Muscle of back (tissue), 13 donors: ENCODE data around the gene PPP2R5E. TPM values are rescaled to one million over a fixed set of nuclear protein-coding genes. Genes with fewer than 3 reads are reported as not detected.
"Not testable (repeated sequence)": the region's sequence is repeated elsewhere in the genome, so short reads cannot be mapped to it uniquely, and the experiment has no call there.

ENCODE experiments used
- DNase-seq, 3 donors: peaks; one replicate each; pipeline versions ENCODE4 v3.0.0 to v3.0.0-alpha.2; 2013
- long read RNA-seq, 9 donors: transcript quantifications; one replicate each; lab custom pipeline, GENCODE V29; 2026
- polyA plus RNA-seq, 10 donors: library from polyadenylated mRNA; unstranded; fragments of 120-200 nt; gene quantifications; one replicate each; pipeline ENCODE4 v1.2.1, GENCODE V29; 2013; ENCODE audit not compliant: insufficient read length in 10 of 10

Gene PPP2R5E
- 10 to 100 TPM; 19.5 to 29.9 (median 24.0) TPM for polyA plus RNA-seq
- long read RNA-seq, donor 1, full-length matches to known transcripts, result 3 of 11 reads
- long read RNA-seq, donor 1, partial matches to known transcripts, result 8 of 11 reads
- long read RNA-seq, donor 1, other reads (novel, unspliced or antisense), result 0 of 11 reads
- long read RNA-seq, donor 2, full-length matches to known transcripts, result 1 of 1 reads
- long read RNA-seq, donor 2, partial matches to known transcripts, result 0 of 1 reads
- long read RNA-seq, donor 2, other reads (novel, unspliced or antisense), result 0 of 1 reads
- long read RNA-seq, donor 3, result 0 reads
- long read RNA-seq, donor 4, full-length matches to known transcripts, result 1 of 8 reads
- long read RNA-seq, donor 4, partial matches to known transcripts, result 7 of 8 reads
- long read RNA-seq, donor 4, other reads (novel, unspliced or antisense), result 0 of 8 reads
- long read RNA-seq, donor 5, full-length matches to known transcripts, result 1 of 1 reads
- long read RNA-seq, donor 5, partial matches to known transcripts, result 0 of 1 reads
- long read RNA-seq, donor 5, other reads (novel, unspliced or antisense), result 0 of 1 reads
- long read RNA-seq, donor 6, full-length matches to known transcripts, result 2 of 39 reads
- long read RNA-seq, donor 6, partial matches to known transcripts, result 37 of 39 reads
- long read RNA-seq, donor 6, other reads (novel, unspliced or antisense), result 0 of 39 reads
- long read RNA-seq, donor 7, full-length matches to known transcripts, result 3 of 3 reads
- long read RNA-seq, donor 7, partial matches to known transcripts, result 0 of 3 reads
- long read RNA-seq, donor 7, other reads (novel, unspliced or antisense), result 0 of 3 reads
- long read RNA-seq, donor 8, partial matches to known transcripts, result 7 of 7 reads
- long read RNA-seq, donor 8, other reads (novel, unspliced or antisense), result 0 of 7 reads
- long read RNA-seq, donor 9, partial matches to known transcripts, result 0 of 1 reads
- long read RNA-seq, donor 9, other reads (novel, unspliced or antisense), result 0 of 1 reads

DNA sequence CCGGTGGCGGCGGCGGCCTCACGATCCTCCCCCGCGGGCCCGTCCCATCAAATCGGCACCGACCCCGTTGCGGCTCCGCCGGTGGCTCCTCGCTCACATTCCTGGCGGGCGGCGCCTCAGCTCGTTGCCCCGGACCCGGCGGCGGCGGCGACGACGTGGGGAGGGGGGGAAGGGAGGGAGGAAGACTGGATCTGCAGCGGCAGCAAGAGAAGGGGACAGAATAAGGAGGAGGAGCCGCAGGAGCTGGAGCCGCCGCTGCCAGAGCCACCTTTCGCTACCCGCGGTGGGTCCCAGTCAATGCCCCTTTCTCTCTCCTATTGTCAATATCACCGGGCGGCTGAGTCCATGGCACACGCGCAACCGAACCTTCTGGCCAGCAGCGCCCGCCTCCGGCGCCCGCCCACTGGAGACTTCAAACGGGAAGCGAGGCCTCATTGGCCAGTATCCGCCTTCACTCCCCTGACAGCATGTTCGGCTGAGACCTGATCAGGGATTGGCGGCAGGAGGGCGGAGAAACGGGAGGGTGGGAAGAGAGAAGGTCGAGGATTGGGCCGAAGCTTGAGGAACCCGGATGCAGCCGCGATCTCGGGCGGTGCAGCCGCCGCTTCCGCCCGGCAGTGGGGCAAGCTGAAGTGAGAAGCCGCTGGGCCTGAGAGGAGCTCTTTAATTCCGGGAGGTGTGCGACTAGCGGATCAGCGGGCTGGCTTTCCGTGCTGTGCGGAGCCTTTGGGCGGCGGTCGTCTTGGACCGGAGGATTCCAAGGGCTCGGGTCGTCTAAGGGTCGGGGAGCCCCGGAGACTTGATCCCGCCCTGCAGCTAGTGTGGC is at the start of gene PPP2R5E:
PPP2R5E (minus strand) TSS at position 378 of the 826 bp plus-strand sequence. CDS start 3,692 bp downstream, outside the sequence.
- DNase-seq, result peak; percentile 99

DNA sequence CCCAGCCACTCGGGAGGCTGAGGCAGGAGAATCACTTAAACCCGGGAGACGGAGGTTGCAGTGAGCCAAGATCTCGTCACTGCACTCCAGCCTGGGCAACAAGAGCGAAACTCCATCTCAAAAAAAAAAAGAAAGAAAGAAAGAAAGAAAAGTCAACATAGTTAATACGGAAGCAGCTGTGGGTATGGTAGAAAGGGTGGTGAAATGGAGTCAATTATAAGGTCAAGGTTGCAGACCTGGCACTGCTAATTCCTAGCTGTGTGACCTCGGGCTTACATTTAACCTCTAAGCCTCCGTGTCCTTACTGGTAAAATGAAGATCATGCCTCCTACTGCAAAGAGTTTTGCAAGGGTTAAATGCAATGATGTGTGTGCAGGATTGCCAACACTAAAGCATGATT is 39.9 kb upstream of the PPP2R5E start:
- DNase-seq, result not testable (repeated sequence)

DNA sequence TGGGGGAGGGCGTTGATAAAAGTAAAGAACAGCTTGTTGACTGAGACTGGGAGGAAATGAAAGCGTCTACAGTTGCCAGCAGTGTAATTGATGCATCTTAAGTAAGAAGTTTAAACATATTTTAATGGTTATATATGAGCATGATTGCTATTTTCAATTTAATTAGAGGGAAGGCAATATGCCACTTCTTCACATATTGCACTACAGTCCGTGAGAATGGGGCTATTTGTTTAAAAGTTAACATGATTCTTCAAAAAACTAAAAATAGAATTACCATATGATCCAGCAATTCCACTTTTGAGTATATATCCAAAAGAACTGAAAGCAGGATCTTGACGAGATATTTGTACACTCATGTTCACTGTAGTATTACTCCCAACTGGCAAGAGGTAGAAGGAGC is 38.3 kb upstream of the PPP2R5E start:
- DNase-seq, result no peak

DNA sequence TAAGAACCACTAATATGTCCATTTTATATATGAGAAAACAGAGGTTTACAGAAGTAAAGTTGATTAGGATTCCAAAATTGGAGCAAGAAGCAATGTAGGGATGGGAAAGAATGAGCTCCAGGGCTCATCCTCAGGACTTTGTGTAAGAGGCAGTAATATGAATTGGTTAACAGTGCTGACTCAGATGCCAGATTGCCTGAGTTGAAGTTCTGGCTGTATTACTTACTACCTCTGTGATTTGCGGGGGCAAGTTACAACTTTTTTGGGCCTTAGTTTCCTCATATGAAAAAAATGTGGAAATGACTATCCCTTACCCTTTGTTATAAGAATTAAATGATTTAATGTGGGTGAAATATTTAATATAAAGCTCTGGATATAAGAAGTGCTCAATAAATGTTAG is 35.1 kb upstream of the PPP2R5E start:
- no peak for DNase-seq

DNA sequence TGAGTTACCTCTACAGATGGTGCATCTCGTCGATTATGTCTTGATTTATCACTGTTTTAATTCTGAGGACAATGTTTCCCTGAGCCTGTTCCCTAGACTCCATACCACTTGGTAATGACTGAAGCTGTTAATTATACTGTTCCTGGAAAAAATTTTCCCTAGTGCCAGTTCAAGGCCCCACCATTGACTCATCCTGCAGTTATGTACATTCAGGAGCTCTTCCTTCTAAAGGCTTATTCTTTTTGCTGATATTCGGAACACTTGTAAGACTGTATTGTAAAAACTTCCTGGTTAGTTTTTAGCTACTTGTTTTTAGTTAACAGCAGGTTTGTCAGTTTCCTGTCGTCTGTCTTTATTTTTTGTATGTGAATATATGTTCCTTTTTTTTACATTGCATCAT is 30.4 kb upstream of the PPP2R5E start:
- no peak for DNase-seq

DNA sequence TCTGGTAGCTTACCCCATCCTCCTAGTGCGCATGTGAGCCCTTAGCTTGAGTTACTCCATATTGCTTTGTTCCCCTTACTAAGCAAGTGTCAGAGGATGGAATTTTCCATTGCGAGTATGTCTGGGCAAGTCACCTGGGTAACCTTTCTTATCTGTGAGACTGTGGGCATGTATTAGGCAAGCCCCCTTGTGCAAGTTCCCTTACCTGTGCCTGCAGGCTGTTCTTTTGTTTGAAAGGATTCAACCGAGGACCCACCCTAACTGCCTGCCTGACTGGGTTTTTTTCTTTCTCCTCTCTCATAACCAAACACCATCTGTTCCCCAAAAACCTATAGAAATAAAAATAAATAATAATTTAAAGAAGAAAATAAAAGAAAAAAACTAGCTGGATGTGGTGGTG is 22.3 kb upstream of the PPP2R5E start:
- no peak for DNase-seq

DNA sequence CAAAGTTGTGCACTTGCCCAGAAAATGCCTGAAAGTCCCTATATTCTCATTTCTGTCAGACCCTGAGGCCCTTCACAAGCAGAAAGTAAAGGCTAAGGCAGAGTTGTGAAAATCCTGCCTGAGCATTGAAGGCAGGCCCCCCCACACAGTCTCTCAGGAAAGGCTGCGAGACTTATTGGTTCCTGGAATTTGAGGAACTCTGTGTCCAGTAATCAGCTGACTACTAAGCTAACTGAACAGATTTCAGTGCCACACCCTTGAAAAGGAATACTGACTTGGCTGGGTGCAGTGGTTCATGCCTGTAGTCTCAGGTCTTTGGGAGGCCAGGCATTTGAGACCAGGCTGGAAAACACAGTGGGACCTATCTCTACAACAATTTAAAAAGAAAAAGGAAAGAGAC is 21.1 kb upstream of the PPP2R5E start:
- DNase-seq, result peak in 1 of 3 donors; percentile 22

DNA sequence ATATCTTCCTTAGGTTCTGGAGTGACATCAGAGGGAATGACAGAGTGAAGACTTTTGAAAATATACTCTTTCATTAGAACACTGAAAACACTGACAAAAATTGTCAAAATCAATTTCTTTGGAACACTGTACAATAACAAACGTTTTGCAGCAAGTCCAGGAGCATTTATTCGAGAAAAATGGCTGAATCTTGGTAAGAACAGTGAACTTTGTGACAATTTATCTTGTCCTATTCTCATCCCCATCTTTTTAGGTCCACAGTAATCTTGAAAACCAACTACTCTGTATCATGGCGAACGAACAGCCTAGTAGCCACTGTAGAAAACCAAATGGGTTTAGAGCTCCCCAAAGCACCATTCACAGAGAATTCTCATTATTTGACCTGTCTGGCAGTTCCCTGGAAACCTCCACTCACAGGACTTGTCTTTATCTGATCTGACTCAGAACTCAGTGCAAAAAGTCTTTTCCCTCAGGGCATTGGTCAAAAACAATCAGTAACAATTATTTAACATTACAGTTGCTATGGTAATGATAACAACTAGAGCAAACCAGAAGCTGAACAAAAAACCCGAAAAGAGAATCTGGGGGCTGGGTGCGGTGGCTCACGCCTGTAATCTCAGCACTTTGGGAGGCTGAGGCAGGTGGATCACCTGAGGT is 20.3 kb upstream of the PPP2R5E start:
- no peak for DNase-seq

DNA sequence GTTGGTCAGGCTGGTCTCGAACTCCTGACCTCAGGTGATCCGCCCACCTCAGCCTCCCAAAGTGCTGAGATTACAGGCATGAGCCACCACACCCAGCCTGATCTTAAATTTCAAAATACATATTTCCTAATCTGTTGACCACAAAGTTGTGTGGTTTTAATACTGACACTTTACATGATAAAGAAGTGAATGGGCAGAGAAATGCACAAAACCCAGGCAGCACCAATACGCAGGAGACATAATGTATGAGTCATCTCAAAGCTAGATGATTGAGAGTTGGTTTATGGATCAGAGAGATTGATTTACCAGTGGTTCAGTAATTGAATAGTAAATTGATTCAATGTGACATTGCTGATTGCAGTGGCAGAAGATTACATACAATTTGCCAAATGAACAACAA is 19.2 kb upstream of the PPP2R5E start:
- no peak for DNase-seq

DNA sequence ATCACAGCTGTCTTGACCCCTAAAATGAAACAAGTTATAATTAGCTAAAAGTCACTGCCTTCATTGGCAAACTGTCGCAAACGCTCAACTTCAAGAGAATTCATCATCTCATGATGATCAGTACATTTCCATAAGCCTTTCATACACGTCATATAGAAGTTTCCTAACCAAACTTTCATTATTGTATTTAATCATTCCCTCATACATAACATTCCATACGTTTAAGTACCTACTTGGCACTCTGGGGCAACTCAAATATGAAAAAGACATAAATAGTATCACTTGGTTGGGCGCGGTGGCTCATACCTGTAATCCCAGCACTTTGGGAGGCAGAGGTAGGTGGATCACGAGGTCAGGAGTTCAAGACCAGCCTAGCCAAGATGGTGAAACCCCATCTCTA is 12.4 kb upstream of the PPP2R5E start:
- DNase-seq, result no peak

DNA sequence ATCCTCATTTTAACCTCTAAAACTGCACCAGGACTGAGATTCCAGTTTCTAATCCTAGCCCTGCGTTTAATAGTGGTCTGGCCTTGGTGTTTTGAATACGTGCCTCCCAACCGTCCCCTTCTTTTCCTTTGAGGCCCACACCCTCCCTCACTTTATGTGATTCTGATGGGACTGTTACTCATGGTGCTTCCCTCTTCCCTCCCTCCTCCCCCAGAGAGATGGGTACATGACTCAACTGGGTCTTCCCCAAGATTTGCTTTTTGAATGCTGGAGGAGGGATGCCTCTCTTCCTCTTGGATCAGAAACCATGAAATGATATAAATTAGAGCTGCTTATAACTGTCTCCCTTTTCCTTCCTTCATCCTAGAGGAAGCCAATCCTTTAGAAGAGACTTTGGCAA is 8.2 kb upstream of the PPP2R5E start:
- no peak for DNase-seq

DNA sequence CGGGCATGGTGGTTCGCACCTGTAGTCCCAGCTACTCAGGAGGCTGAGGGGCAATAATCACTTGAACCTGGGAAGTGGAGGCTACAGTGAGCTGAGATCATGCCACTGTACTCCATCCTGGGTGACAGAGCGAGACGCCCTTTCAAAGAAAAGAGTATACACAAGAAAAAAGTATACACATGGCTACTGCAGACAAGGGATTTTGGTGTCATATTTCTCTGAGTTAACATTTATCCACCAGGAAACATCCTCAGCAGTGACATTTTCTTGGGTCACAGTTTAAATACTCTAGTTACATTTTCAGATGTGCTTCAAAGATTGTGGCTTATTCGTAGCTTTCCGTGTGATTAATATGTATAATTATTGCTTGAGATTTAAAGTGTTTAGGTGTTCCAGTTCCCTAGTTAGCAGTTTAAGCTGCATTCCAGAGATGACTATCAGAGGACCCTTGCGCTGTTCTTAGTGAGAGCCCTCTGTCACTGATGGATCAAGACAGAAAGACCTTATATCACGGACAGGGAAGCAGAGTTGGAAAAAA is 4.7 kb upstream of the PPP2R5E start:
- DNase-seq, result no peak

DNA sequence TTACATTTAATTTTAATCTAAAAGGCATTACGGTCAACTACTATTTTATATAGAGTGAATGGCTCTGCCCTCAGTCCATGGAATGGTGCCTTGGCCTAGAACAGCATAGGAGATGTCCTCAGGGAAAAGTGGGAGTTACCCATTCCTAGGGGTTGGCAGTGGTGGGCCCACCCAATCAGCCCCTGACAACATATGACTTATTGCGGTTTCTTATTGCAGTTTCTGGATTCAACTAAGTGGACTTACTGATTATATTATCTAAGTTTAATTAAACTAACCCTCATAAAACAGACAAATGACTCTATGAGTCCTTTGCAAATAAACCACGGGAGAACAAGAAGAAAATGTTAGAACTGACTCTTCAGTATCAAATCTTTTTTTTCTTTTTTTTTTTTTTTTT is 2.3 kb upstream of the PPP2R5E start:
- no peak for DNase-seq

DNA sequence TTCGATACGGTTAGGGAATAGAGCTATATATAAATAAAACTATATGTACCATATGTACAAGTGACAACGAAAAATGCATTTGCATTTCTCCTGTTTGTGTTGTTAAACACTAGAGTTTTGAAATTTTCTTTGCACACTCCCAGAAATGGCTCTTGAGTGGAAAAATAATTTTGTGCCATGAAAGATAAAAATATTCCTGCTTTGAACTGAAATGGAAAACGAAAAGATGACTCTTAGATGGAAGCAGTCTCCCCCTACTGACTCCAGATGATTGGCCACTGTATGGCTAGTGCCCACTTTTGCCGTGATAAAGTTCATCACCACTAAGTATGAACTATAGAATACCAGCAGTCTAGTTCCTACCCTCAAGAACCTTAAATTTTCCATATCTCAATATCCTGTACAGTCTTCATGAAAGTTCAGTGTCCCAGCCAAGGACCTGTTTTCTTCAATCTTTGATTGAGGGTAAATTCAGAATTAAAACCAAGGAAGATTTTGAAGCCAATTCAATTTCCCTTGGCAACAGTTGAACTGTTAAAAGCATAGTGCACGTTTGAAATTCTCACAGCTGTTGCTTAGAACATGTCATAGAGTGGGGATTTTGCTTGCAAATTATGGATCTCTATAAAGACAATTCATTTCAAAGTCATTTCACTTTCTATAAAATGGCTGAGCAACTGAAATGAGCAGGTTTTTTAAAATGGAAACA is 1.6 kb upstream of the PPP2R5E start:
- peak in 1 of 3 donors; percentile 25 for DNase-seq

DNA sequence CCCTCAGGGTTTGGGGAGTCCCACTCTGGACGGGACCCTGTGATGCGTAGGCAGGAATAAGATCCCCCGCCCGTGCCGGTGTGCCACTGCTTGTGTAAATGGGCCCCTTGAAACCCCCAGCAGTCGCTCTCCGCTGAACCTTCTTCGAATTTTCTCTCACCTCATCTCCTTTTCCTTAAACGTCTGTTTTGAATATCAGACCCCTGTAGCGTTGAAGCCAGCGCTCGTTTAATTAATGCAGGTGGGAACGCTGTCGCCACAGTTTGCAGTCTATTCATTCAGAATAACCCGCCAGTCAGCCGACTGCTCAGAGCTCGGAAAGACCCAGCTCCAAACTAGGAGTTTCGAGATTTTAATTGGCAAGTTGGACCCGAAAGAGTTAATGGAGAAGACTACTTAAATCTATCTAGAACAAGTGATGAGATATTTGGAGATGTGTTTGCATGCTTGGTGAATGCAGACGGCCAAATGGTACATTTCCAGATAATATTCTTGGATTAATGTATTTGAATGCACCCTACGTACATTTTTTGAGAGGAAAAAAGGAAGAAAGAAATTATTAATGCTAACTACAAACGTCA is 739 bp upstream of the PPP2R5E start:
- peak in 2 of 3 donors; percentile 8 to 50 for DNase-seq

DNA sequence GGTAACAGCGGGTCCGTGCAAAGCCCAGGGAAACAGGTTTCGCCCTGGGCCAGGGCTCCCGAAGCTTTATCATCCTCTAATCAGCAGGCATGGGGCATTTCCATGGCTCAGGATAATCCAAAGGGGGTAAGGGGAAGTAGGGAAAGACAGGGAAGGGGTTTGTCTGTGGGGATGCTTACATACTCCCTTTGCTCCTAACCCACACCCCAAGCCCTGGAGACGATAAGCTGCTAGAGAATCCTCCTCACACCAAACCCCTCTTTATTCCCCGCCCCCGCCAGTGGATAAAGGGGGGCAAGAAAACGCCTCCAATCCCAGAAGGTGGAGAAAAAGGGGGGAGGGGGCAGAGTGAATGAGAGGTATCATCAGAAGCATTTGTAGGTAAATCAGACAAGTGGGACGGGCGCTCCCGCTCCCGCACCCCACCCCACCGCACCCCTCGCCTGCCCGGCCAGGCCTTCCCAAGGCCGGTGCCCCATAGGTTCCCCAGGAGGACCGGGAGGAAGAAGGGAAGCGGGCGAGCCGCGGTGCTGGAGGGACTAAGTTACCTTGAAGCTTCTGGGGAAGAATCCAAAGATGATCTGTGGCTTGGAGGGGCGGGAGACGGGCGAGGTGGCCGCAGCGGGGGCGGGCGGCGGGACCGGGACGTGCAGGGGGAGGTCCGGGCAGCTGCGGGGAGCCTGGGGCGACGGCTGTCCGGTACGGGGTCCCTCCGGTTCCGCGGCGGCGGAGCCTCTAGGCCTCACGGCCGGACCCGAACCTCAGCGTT is 762 bp downstream of the PPP2R5E start:
- DNase-seq, result peak in 2 of 3 donors; percentile 24 to 48

DNA sequence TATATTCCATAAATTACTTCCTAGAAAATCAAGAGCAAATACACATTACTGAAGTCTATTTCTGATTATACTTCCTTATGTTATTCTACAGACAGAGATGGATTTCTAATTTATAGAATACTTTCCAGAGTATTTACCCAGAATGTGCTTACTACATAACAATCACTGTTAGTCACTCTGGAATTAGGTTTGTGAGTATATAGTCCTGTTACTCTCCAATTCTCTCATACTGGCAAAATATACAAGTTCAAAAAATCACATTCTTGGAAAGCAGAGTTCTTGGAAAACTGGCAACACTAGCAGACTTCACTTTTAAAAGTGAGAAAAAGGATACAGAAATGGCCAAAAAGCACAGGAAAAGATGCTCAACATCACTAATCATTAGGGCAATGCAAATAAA is 7.3 kb downstream of the PPP2R5E start:
- DNase-seq, result peak in 1 of 3 donors; percentile 25

DNA sequence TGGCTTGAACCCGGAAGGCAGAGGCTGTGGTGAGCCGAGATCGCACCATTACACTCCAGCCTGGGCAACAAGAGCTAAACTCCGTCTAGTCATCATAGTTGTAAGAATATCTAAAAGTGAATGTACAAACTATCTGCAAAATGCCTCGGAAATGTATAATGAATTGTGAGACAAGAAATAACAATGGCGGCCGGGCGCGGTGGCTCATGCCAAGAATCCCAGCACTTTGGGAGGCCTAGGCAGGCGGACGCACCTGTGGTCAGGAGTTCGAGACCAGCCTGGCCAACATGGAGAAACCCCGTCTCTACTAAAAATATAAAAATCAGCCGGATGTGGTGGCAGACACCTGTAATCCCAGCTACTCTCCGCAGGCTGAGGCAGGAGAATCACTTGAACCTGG is 9.7 kb downstream of the PPP2R5E start:
- no peak for DNase-seq
